H1 (cell line): ENCODE data around the gene NPNT. TPM values are rescaled to one million over a fixed set of nuclear protein-coding genes. Genes with fewer than 3 reads are reported as not detected.
A peak's percentile ranks its signal among the peaks of the same experiment; 100 is the strongest.

Experiments used
- CTCF ChIA-PET: fragments of 300-600 bp; sonication (Branson Sonifier 250); formaldehyde crosslinking; loops from one replicate; lab custom pipeline; 2021; ENCODE audit not compliant: partially characterized antibody; lab: Charles Lee
- POLR2A ChIA-PET: fragments of 300-600 bp; sonication (Branson Sonifier 250); formaldehyde crosslinking; loops from one replicate; lab custom pipeline; 2021; ENCODE audit warnings: inconsistent platforms; ENCODE audit not compliant: partially characterized antibody; lab: Charles Lee
- DNase-seq, 2 experiments: peaks; one replicate each; pipeline versions ENCODE4 v3.0.0 to v3.0.0-alpha.2; 2010 to 2022; ENCODE audit warnings: low spot score in 2 of 2, low read depth in 1 of 2, mixed read lengths in 1 of 2
- FAIRE-seq: peaks from 2 replicates; lab custom pipeline; 2011; peaks lifted over from hg19 to GRCh38; lab: Jason Lieb, UNC
- H2AFZ ChIP-seq: 2 replicates; pipeline ENCODE4 v1.8.1; 2012; ENCODE audit warnings: low read length, inconsistent platforms
- H2AK5ac ChIP-seq: 2 replicates; pipeline ENCODE4 v1.6.1; 2013; ENCODE audit warnings: low read depth, low read length
- H2BK120ac ChIP-seq: replicated peaks from 2 replicates; pipeline ENCODE3; 2013; ENCODE audit warnings: low read depth, low read length, inconsistent platforms
- H2BK12ac ChIP-seq: 2 replicates; pipeline ENCODE4 v1.6.1; 2013; ENCODE audit warnings: low read depth, low read length
- H2BK15ac ChIP-seq: 2 replicates; pipeline ENCODE4 v1.6.1; 2013; ENCODE audit warnings: low read length
- H2BK20ac ChIP-seq: 2 replicates; pipeline ENCODE4 v1.6.1; 2013; ENCODE audit warnings: low read length
- H2BK5ac ChIP-seq: 2 replicates; pipeline ENCODE4 v1.6.1; 2013; ENCODE audit warnings: low read depth, low read length
- H3K14ac ChIP-seq: 2 replicates; pipeline ENCODE4 v1.6.1; 2013; ENCODE audit warnings: inconsistent platforms; ENCODE audit not compliant: insufficient read length
- H3K18ac ChIP-seq: 2 replicates; pipeline ENCODE4 v1.6.1; 2013; ENCODE audit warnings: low read length; ENCODE audit errors: extremely low read depth
- H3K23ac ChIP-seq: 2 replicates; pipeline ENCODE4 v1.6.1; 2013; ENCODE audit warnings: inconsistent platforms; ENCODE audit not compliant: insufficient read length
- H3K23me2 ChIP-seq: 2 replicates; pipeline ENCODE4 v1.6.1; 2013; ENCODE audit warnings: low read depth, low read length
- H3K27ac ChIP-seq: 2 replicates; pipeline ENCODE4 v1.6.1; 2011; ENCODE audit warnings: low read depth, low read length, inconsistent platforms
- H3K27me3 ChIP-seq, 4 experiments: replicated peaks in 1 of 4; 1 replicate in 1 of 4; 2 replicates in 3 of 4; pipeline versions ENCODE4 v1.6.1 to v1.8.1; 2011 to 2013; ENCODE audit warnings: low read length in 3 of 4, mild to moderate bottlenecking in 3 of 4, inconsistent platforms in 2 of 4, mixed read lengths in 2 of 4, moderate library complexity in 1 of 4; ENCODE audit not compliant: control insufficient read depth in 3 of 4, insufficient read depth in 3 of 4; ENCODE audit errors: extremely low read depth in 1 of 4
- H3K36me3 ChIP-seq, 4 experiments: 2 replicates each; pipeline versions ENCODE4 v1.6.1 to v1.8.1; 2011 to 2013; ENCODE audit warnings: mild to moderate bottlenecking in 4 of 4, low read length in 3 of 4, moderate library complexity in 2 of 4, control low read depth in 1 of 4, inconsistent platforms in 1 of 4; ENCODE audit not compliant: insufficient read depth in 4 of 4, control insufficient read depth in 2 of 4
- H3K4ac ChIP-seq: replicated peaks from 2 replicates; pipeline ENCODE3; 2013; ENCODE audit warnings: low read length, low read depth, mixed read lengths, inconsistent platforms; ENCODE audit not compliant: insufficient read length
- H3K4me1 ChIP-seq, 4 experiments: replicated peaks in 1 of 4; 1 replicate in 1 of 4; 2 replicates in 3 of 4; pipeline versions ENCODE4 v1.6.1 to v1.8.1; 2011 to 2013; ENCODE audit warnings: low read length in 3 of 4, inconsistent platforms in 2 of 4, mixed read lengths in 1 of 4; ENCODE audit not compliant: insufficient read depth in 4 of 4, control insufficient read depth in 3 of 4
- H3K4me2 ChIP-seq, 2 experiments: 2 replicates each; pipeline versions ENCODE4 v1.6.1 to v1.8.1; 2011 to 2013; ENCODE audit warnings: low read depth in 2 of 2, low read length in 2 of 2, control low read depth in 1 of 2, inconsistent platforms in 1 of 2, mild to moderate bottlenecking in 1 of 2; ENCODE audit not compliant: insufficient read depth in 1 of 2
- H3K4me3 ChIP-seq, 4 experiments: fragments of 200-600, 300-600 bp in 1 of 4; sonication (generic), shearing (Covaris generic), sonication (Bioruptor Twin) in 1 of 4; 2 replicates each; pipeline versions ENCODE4 v1.5.1 to v1.8.1; 2011 to 2016; ENCODE audit warnings: low read length in 4 of 4, low read depth in 3 of 4, control low read depth in 2 of 4, inconsistent platforms in 2 of 4, mild to moderate bottlenecking in 2 of 4, mixed read lengths in 1 of 4, moderate library complexity in 1 of 4; ENCODE audit not compliant: insufficient read depth in 2 of 4; ENCODE audit errors: extremely low read depth in 1 of 4
- H3K56ac ChIP-seq: replicated peaks from 2 replicates; pipeline ENCODE3; 2013; ENCODE audit warnings: low read depth, mild to moderate bottlenecking, mixed read lengths, low read length, inconsistent platforms; ENCODE audit not compliant: insufficient read length
- H3K79me1 ChIP-seq: 2 replicates; pipeline ENCODE4 v1.6.1; 2013; ENCODE audit warnings: low read depth, low read length, control low read depth
- H3K79me2 ChIP-seq, 2 experiments: 2 replicates each; pipeline versions ENCODE4 v1.6.1 to v1.8.1; 2012 to 2013; ENCODE audit warnings: low read length in 2 of 2, mild to moderate bottlenecking in 2 of 2, inconsistent platforms in 1 of 2; ENCODE audit not compliant: insufficient read depth in 2 of 2, control insufficient read depth in 1 of 2
- H3K9ac ChIP-seq, 4 experiments: replicated peaks in 1 of 4; 1 replicate in 1 of 4; 2 replicates in 3 of 4; pipeline versions ENCODE4 v1.6.1 to v1.8.1; 2011 to 2013; ENCODE audit warnings: low read depth in 3 of 4, low read length in 3 of 4, control low read depth in 2 of 4, mild to moderate bottlenecking in 2 of 4, moderate library complexity in 2 of 4, inconsistent platforms in 1 of 4; ENCODE audit errors: extremely low read depth in 1 of 4
- H3K9me3 ChIP-seq, 2 experiments: 2 replicates each; pipeline versions ENCODE4 v1.6.1 to v1.8.1; 2012 to 2013; ENCODE audit warnings: mild to moderate bottlenecking in 2 of 2, moderate library complexity in 2 of 2, control low read depth in 1 of 2, inconsistent platforms in 1 of 2, low read depth in 1 of 2, low read length in 1 of 2, mixed read lengths in 1 of 2; ENCODE audit not compliant: insufficient read depth in 2 of 2
- H4K20me1 ChIP-seq, 2 experiments: replicated peaks in 1 of 2; 2 replicates each; pipeline versions ENCODE3 to v1.8.1; 2011 to 2013; ENCODE audit warnings: inconsistent platforms in 2 of 2, low read length in 2 of 2, mild to moderate bottlenecking in 1 of 2; ENCODE audit not compliant: insufficient read depth in 2 of 2, control insufficient read depth in 1 of 2
- H4K5ac ChIP-seq: 2 replicates; pipeline ENCODE4 v1.6.1; 2013; ENCODE audit warnings: low read length, low read depth, mixed read lengths, inconsistent platforms; ENCODE audit not compliant: insufficient read length
- H4K8ac ChIP-seq: 2 replicates; pipeline ENCODE4 v1.8.0; 2013; ENCODE audit warnings: mild to moderate bottlenecking, moderate library complexity, low read length, inconsistent platforms; ENCODE audit not compliant: insufficient read depth; ENCODE audit errors: extremely low read depth
- H4K91ac ChIP-seq: replicated peaks from 2 replicates; pipeline ENCODE3; 2013; ENCODE audit warnings: low read length, mixed read lengths, inconsistent platforms; ENCODE audit not compliant: insufficient read length
- ATF2 ChIP-seq: IDR thresholded peaks from 2 replicates; pipeline ENCODE4 v1.6.1; 2012; ENCODE audit warnings: low read length, inconsistent platforms
- GABPA ChIP-seq: IDR thresholded peaks from 2 replicates; pipeline ENCODE4 v1.6.1; 2011; ENCODE audit warnings: mild to moderate bottlenecking, low read length, moderate library complexity, borderline replicate concordance; ENCODE audit not compliant: insufficient read depth
- TEAD4 ChIP-seq: IDR thresholded peaks from 2 replicates; pipeline ENCODE4 v1.6.1; 2012; ENCODE audit warnings: low read depth, low read length, inconsistent platforms, mixed read lengths
- WGBS, 2 experiments: shearing (Covaris generic) in 1 of 2; methylation state at CpG; one replicate each; pipeline versions ENCODE4 v1.1.6 to v1.1.7; 2013 to 2015; ENCODE audit warnings: low lambda C conversion rate in 2 of 2, mixed read lengths in 2 of 2, inconsistent platforms in 1 of 2, low coverage in 1 of 2, missing lambda C conversion rate in 1 of 2; ENCODE audit not compliant: insufficient replicate concordance in 2 of 2, insufficient coverage in 1 of 2, insufficient read length in 1 of 2; ENCODE audit errors: extremely low coverage in 1 of 2, missing lambda C conversion rate in 1 of 2; 5-methylcytosine and 5-hydroxymethylcytosine counted together
- polyA plus RNA-seq, 7 experiments: library from polyadenylated mRNA; depleted of rRNA in 3 of 7; stranded (reverse) in 5 of 7; unstranded in 2 of 7; fragments of >200 nt in 5 of 7; fragments of 200-250 nt in 2 of 7; gene quantifications; 1 replicate in 5 of 7; 2 replicates in 1 of 7; 4 replicates in 1 of 7; pipeline versions ENCODE4 v1.2.1 to v1.2.3, GENCODE V29; 2011 to 2013; ENCODE audit warnings: missing spikeins in 2 of 7, mixed read lengths in 2 of 7
- total RNA-seq: library from RNA; stranded (reverse); fragmentation: NEBNext Ultra II Directional; extraction: Animal tissue kit (Norgen Biotek cat#: 25700); gene quantifications from 2 replicates; pipeline ENCODE4 v1.2.1, GENCODE V29; 2021

The NPNT gene
- total and polyA plus RNA-seq, 2 of the 8 experiments (the other 6 are each of a cell fraction or from before 2014, with no cell fraction given), result 0.24 to 0.97 TPM

- Histone ChIP-seq H4K8ac (no peak overlapping the region), H3K27me3 (peaks cover 12 to 28% (median 21%) of the 10 kb centered on the region in 4 experiments), H4K91ac (no peak overlapping the region), H3K79me1 (no peaks in the 10 kb centered on the region), H2AFZ (no peak overlapping the region), H3K23ac (no peak overlapping the region), H3K4me3 (no peak overlapping the region), H2BK15ac (no peak overlapping the region), H3K23me2 (peaks cover 10% of the 10 kb centered on the region; the same call in 1 of the 2 replicates)
- no peak for FAIRE-seq
- CTCF ChIA-PET, result interaction anchor here (0.6 kb wide), 1 partner anchor 131 kb away, joined by 3 read pairs; no protein-coding TSS in a partner anchor
- POLR2A ChIA-PET, result no interaction called here
- TF ChIP-seq TEAD4, result 0 out of 2 replicates have a peak, but pooled peaks have one; percentile 28
- TF ChIP-seq GABPA, result no peak
- no peak for TF ChIP-seq ATF2
- TF ChIP-seq, all 59 proteins: peak for 1
- Histone ChIP-seq H3K56ac (no peak overlapping the region), H3K4me1 (peaks cover 0 to 6% (median 5%) of the 10 kb centered on the region in 4 experiments; a peak in 4 of 7 replicates), H2AK5ac (no peak overlapping the region), H3K9ac (no peak overlapping the region), H2BK20ac (no peak overlapping the region), H3K9me3 (no peaks in the 10 kb centered on the region), H3K27ac (no peak overlapping the region), H3K79me2 (no peaks in the 10 kb centered on the region), H3K4ac (no peak overlapping the region), H4K20me1 (no peaks in the 10 kb centered on the region), H3K14ac (no peak overlapping the region), H3K36me3 (no peaks in the 10 kb centered on the region), H3K18ac (no peak overlapping the region), H2BK12ac (no peak overlapping the region), H3K4me2 (no peak overlapping the region), H4K5ac (no peak overlapping the region), H2BK120ac (no peak overlapping the region), H2BK5ac (no peak overlapping the region)
- no peak for DNase-seq
- whole genome bisulfite sequencing, 2 experiments, result 88% methylated on average over 2 of the region's 2 CpGs; no CpG with 5 or more reads in 1 of the 2 experiments
Measured at GRCh38 chr4:105900541-105900940, 5.3 kb downstream of the NPNT start.
